ENCODE results near the gene PDE4D.

Gene PDE4D

GRCh38 chr5:59893429-59894227, at the start of gene PDE4D:
Gene PDE4D (minus strand): TSS chr5:59893726.
- Mint-ChIP-seq H3K4me1 (peaks cover 6% of the 10 kb centered on the region), H3K36me3 (no peaks in the 10 kb centered on the region), H3K9me3 (no peaks in the 10 kb centered on the region), H3K27ac (no peak within 1 kb of the TSS), H3K27me3 (peaks cover 39% of the 10 kb centered on the region), H3K4me3 (no peak within 1 kb of the TSS)

- H3K4me1 Mint-ChIP-seq: no peaks in the 10 kb centered on the region
- H3K9me3 Mint-ChIP-seq: peaks cover 7% of the 10 kb centered on the region
- no peaks in the 10 kb centered on the region for H3K27me3 Mint-ChIP-seq
- H3K27ac Mint-ChIP-seq: no peak overlapping the region
- H3K4me3 Mint-ChIP-seq: no peak overlapping the region
- H3K36me3 Mint-ChIP-seq: no peaks in the 10 kb centered on the region
These were observed 44.1 kb upstream of the PDE4D start for GRCh38 chr5:59937633-59938032.

- H3K4me3 Mint-ChIP-seq: no peak overlapping the region
These were observed 29.9 kb upstream of the PDE4D start for GRCh38 chr5:59923465-59923864.

GRCh38 chr5:59922220-59922619, 28.7 kb upstream of the PDE4D start:
- Mint-ChIP-seq H3K27me3 (no peaks in the 10 kb centered on the region), H3K4me1 (no peaks in the 10 kb centered on the region), H3K36me3 (no peaks in the 10 kb centered on the region), H3K27ac (no peak overlapping the region), H3K9me3 (peaks cover 10% of the 10 kb centered on the region), H3K4me3 (no peak overlapping the region)

More at GRCh38 chr5:59923465-59923864, 29.9 kb upstream of the PDE4D start:
- Mint-ChIP-seq H3K27me3 (no peaks in the 10 kb centered on the region), H3K4me1 (no peaks in the 10 kb centered on the region), H3K36me3 (no peaks in the 10 kb centered on the region), H3K9me3 (peaks cover 10% of the 10 kb centered on the region), H3K27ac (no peak overlapping the region)

GRCh38 chr5:59921816-59922215, 28.3 kb upstream of the PDE4D start:
- H3K36me3 Mint-ChIP-seq: no peaks in the 10 kb centered on the region
- H3K27me3 Mint-ChIP-seq: no peaks in the 10 kb centered on the region
- H3K27ac Mint-ChIP-seq: no peak overlapping the region
- no peaks in the 10 kb centered on the region for H3K4me1 Mint-ChIP-seq
- H3K4me3 Mint-ChIP-seq: no peak overlapping the region
- H3K9me3 Mint-ChIP-seq: peaks cover 10% of the 10 kb centered on the region

- Mint-ChIP-seq H3K4me1 (no peaks in the 10 kb centered on the region), H3K36me3 (no peaks in the 10 kb centered on the region), H3K4me3 (no peak overlapping the region), H3K27ac (no peak overlapping the region), H3K27me3 (no peaks in the 10 kb centered on the region), H3K9me3 (peaks cover 8% of the 10 kb centered on the region)
These were observed 26.0 kb upstream of the PDE4D start for GRCh38 chr5:59919484-59919883.

GRCh38 chr5:59917121-59917520, 23.6 kb upstream of the PDE4D start:
- Mint-ChIP-seq H3K9me3 (no peaks in the 10 kb centered on the region), H3K4me3 (no peak overlapping the region), H3K4me1 (no peaks in the 10 kb centered on the region), H3K36me3 (no peaks in the 10 kb centered on the region), H3K27me3 (no peaks in the 10 kb centered on the region), H3K27ac (no peak overlapping the region)

GRCh38 chr5:59905188-59905587, 11.7 kb upstream of the PDE4D start:
- peaks cover 6% of the 10 kb centered on the region for H3K9me3 Mint-ChIP-seq
- H3K4me1 Mint-ChIP-seq: no peaks in the 10 kb centered on the region
- H3K27me3 Mint-ChIP-seq: peaks cover 2% of the 10 kb centered on the region
- no peak overlapping the region for H3K4me3 Mint-ChIP-seq
- no peaks in the 10 kb centered on the region for H3K36me3 Mint-ChIP-seq
- no peak overlapping the region for H3K27ac Mint-ChIP-seq

GRCh38 chr5:59897075-59897474, 3.5 kb upstream of the PDE4D start:
- peaks cover 6% of the 10 kb centered on the region for H3K4me1 Mint-ChIP-seq
- H3K9me3 Mint-ChIP-seq: no peaks in the 10 kb centered on the region
- H3K27me3 Mint-ChIP-seq: peaks cover 32% of the 10 kb centered on the region
- no peak overlapping the region for H3K4me3 Mint-ChIP-seq
- H3K27ac Mint-ChIP-seq: no peak overlapping the region
- H3K36me3 Mint-ChIP-seq: no peaks in the 10 kb centered on the region

- Mint-ChIP-seq H3K4me1 (peaks cover 6% of the 10 kb centered on the region), H3K36me3 (no peaks in the 10 kb centered on the region), H3K9me3 (no peaks in the 10 kb centered on the region), H3K27ac (no peak overlapping the region), H3K27me3 (peaks cover 42% of the 10 kb centered on the region), H3K4me3 (no peak overlapping the region)
These were observed 1.4 kb downstream of the PDE4D start for GRCh38 chr5:59891962-59892643.

GRCh38 chr5:59887274-59887673, 6.3 kb downstream of the PDE4D start:
- H3K9me3 Mint-ChIP-seq: peaks cover 10% of the 10 kb centered on the region
- H3K4me1 Mint-ChIP-seq: no peaks in the 10 kb centered on the region
- no peak overlapping the region for H3K27ac Mint-ChIP-seq
- no peaks in the 10 kb centered on the region for H3K36me3 Mint-ChIP-seq
- H3K4me3 Mint-ChIP-seq: no peak overlapping the region
- peaks cover 16% of the 10 kb centered on the region for H3K27me3 Mint-ChIP-seq

- Mint-ChIP-seq H3K4me3 (no peak overlapping the region), H3K27me3 (peaks cover 5% of the 10 kb centered on the region), H3K9me3 (no peaks in the 10 kb centered on the region), H3K4me1 (no peaks in the 10 kb centered on the region), H3K36me3 (no peaks in the 10 kb centered on the region), H3K27ac (no peak overlapping the region)
These were observed 18.9 kb downstream of the PDE4D start for GRCh38 chr5:59874675-59875074.

- no peaks in the 10 kb centered on the region for H3K4me1 Mint-ChIP-seq
- H3K27me3 Mint-ChIP-seq: peaks cover 5% of the 10 kb centered on the region
- no peaks in the 10 kb centered on the region for H3K36me3 Mint-ChIP-seq
- no peak overlapping the region for H3K4me3 Mint-ChIP-seq
- H3K9me3 Mint-ChIP-seq: no peaks in the 10 kb centered on the region
- H3K27ac Mint-ChIP-seq: no peak overlapping the region
These were observed 20.4 kb downstream of the PDE4D start for GRCh38 chr5:59873113-59873512.

GRCh38 chr5:59866661-59867060, 26.9 kb downstream of the PDE4D start:
- Mint-ChIP-seq H3K36me3 (no peaks in the 10 kb centered on the region), H3K9me3 (no peaks in the 10 kb centered on the region), H3K27ac (no peak overlapping the region), H3K4me1 (no peaks in the 10 kb centered on the region), H3K27me3 (no peaks in the 10 kb centered on the region), H3K4me3 (no peak overlapping the region)

GRCh38 chr5:59864718-59865117, 28.8 kb downstream of the PDE4D start:
- no peaks in the 10 kb centered on the region for H3K4me1 Mint-ChIP-seq
- H3K27ac Mint-ChIP-seq: no peak overlapping the region
- H3K4me3 Mint-ChIP-seq: no peak overlapping the region
- H3K9me3 Mint-ChIP-seq: no peaks in the 10 kb centered on the region
- H3K27me3 Mint-ChIP-seq: no peaks in the 10 kb centered on the region
- H3K36me3 Mint-ChIP-seq: no peaks in the 10 kb centered on the region

GRCh38 chr5:59863777-59864176, 29.7 kb downstream of the PDE4D start:
- Mint-ChIP-seq H3K36me3 (no peaks in the 10 kb centered on the region), H3K27me3 (no peaks in the 10 kb centered on the region), H3K4me1 (no peaks in the 10 kb centered on the region), H3K27ac (no peak overlapping the region), H3K9me3 (no peaks in the 10 kb centered on the region), H3K4me3 (no peak overlapping the region)

Data from activated naive CD4-positive, alpha-beta T cell treated with anti-CD3 and anti-CD28 coated beads, Interleukin-2, amount 50 U/mL, for 24 hours (primary cell).